MCF 10A (cell line): ENCODE data around the gene HSPA12A. TPM values are rescaled to one million over a fixed set of nuclear protein-coding genes. Genes with fewer than 3 reads are reported as not detected.
A peak's percentile ranks its signal among the peaks of the same experiment; 100 is the strongest.

ENCODE experiments used
- BruUV-seq: library from RNA; stranded (reverse); fragments of 400-500 nt; replicated peaks from 2 replicates; lab custom pipeline; 2021; lab: Mats Ljungman, UMichigan
- CTCF ChIA-PET: fragments of 300-600 bp; sonication (Branson Sonifier 250); formaldehyde crosslinking; extraction: SDS; loops from one replicate; lab custom pipeline; 2021; ENCODE audit warnings: antibody characterized with exemption, inconsistent platforms; lab: Yijun Ruan, JAX
- POLR2A ChIA-PET: fragments of 300-600, 350-650 bp; sonication (Branson Sonifier 250); formaldehyde crosslinking; extraction: SDS; loops from one replicate; lab custom pipeline; 2020; ENCODE audit warnings: antibody characterized with exemption, inconsistent platforms; lab: Yijun Ruan, JAX
- DNase-seq: peaks from one replicate; pipeline ENCODE4 v3.0.0-alpha.2; 2018; ENCODE audit not compliant: unreplicated experiment
- H3K27ac Mint-ChIP-seq: one replicate; pipeline ENCODE4 v1.8.0; 2022; ENCODE audit warnings: mild to moderate bottlenecking, low read depth, mixed read lengths; ENCODE audit not compliant: unreplicated experiment
- H3K27me3 Mint-ChIP-seq: one replicate; pipeline ENCODE4 v1.8.0; 2022; ENCODE audit warnings: mixed read lengths; ENCODE audit not compliant: insufficient read depth, unreplicated experiment
- H3K36me3 Mint-ChIP-seq: one replicate; pipeline ENCODE4 v1.8.0; 2022; ENCODE audit warnings: mild to moderate bottlenecking, moderate library complexity, mixed read lengths; ENCODE audit not compliant: insufficient read depth, unreplicated experiment
- H3K4me1 Mint-ChIP-seq: one replicate; pipeline ENCODE4 v1.8.0; 2022; ENCODE audit warnings: mixed read lengths; ENCODE audit not compliant: insufficient read depth, unreplicated experiment
- H3K4me3 Mint-ChIP-seq: one replicate; pipeline ENCODE4 v1.8.0; 2022; ENCODE audit warnings: mild to moderate bottlenecking, moderate library complexity, mixed read lengths; ENCODE audit not compliant: unreplicated experiment
- H3K9me3 Mint-ChIP-seq: one replicate; pipeline ENCODE4 v1.8.0; 2022; ENCODE audit warnings: mixed read lengths; ENCODE audit not compliant: unreplicated experiment
- intact Hi-C: fragments of 100-400 bp; cut with micrococcal nuclease; formaldehyde crosslinking; loops from 2 replicates; pipeline ENCODE4 v1.14.1; 2022
- total RNA-seq: library from RNA; stranded (reverse); gene quantifications from 2 replicates; pipeline ENCODE4 v1.2.3, GENCODE V29; 2022
- TF ChIP-seq, protein P1 (sequence below): fragments of 200-600 bp; IDR thresholded peaks from one replicate; pipeline ENCODE4 v1.8.0; 2022; ENCODE audit warnings: antibody characterized with exemption, mild to moderate bottlenecking; ENCODE audit not compliant: unreplicated experiment

HSPA12A gene
- total RNA-seq, 1 experiment from 2014 or later = 9.1 TPM

DNA sequence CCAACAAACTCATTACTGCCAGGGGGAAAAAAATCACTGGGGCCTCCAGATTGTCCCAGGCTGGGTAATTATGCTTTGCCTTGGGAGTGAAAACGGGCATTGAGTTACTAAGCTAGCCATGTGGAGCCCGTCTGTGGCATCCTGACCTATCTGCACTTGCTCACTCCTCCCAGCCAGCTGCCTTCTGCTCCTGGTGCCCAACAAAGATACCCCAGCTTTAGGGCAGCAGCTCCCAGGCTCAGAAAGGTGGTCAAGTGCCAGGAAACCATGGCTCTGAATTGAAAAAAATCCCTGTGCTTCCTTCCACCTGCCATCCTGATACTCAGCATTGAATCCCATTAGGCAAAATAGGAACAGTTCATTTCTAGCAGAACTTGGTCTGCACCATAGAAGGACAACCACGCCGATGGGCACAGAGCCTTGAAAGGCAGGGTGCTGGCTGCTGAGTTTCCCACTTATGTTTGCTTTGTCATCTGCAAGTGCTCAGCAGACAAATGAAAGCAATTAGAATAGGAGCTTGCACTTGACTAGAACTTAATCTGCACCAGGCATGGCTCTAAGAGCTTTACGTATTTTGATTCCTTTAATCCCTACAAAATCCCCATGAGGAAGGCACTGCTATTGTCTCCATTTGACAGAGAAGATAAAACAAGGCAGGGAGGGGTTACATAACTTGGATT, 42.8 kb downstream of the HSPA12A start:
- Mint-ChIP-seq H3K4me1 (no peaks in the 10 kb centered on the region), H3K4me3 (no peak overlapping the region), H3K9me3 (no peaks in the 10 kb centered on the region), H3K27me3 (no peaks in the 10 kb centered on the region), H3K27ac (peak overlapping the region; percentile 68), H3K36me3 (peaks cover 15% of the 10 kb centered on the region)
- ChIA-PET POLR2A (no interaction called here), CTCF (interaction anchor here (0.6 to 1.7 kb wide), 4 partner anchors 11 to 88 kb away, joined by 3 to 8 read pairs (median 5); no protein-coding TSS in a partner anchor)
- intact Hi-C loops = no loop called here
- BruUV-seq = no TSS peak
- TF ChIP-seq, protein P1, sequence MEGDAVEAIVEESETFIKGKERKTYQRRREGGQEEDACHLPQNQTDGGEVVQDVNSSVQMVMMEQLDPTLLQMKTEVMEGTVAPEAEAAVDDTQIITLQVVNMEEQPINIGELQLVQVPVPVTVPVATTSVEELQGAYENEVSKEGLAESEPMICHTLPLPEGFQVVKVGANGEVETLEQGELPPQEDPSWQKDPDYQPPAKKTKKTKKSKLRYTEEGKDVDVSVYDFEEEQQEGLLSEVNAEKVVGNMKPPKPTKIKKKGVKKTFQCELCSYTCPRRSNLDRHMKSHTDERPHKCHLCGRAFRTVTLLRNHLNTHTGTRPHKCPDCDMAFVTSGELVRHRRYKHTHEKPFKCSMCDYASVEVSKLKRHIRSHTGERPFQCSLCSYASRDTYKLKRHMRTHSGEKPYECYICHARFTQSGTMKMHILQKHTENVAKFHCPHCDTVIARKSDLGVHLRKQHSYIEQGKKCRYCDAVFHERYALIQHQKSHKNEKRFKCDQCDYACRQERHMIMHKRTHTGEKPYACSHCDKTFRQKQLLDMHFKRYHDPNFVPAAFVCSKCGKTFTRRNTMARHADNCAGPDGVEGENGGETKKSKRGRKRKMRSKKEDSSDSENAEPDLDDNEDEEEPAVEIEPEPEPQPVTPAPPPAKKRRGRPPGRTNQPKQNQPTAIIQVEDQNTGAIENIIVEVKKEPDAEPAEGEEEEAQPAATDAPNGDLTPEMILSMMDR = no peak
- no peak for DNase-seq

DNA sequence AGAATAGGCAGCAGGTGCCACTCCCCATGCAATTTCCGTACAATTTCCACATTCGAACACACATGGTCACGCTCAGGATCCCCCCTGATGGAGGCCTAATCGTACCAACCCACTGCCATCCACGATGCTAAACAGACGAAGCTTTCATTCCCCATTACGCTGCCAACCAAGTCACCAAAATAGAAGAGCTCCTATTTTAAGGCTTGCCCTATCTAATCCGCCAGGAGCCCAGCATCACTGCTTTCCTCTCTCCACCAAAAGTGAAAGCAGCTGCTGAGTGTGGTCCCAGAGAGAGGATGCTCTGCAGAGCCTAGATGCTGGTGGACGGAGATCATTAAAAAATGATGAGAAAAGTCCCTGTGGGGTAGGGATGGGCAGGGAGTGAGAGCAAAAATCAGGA, 43.3 kb downstream of the HSPA12A start:
- intact Hi-C loops = no loop called here
- H3K36me3 Mint-ChIP-seq = peaks cover 15% of the 10 kb centered on the region
- POLR2A ChIA-PET = no interaction called here
- TF ChIP-seq, protein P1 = no peak
- H3K27me3 Mint-ChIP-seq = no peaks in the 10 kb centered on the region
- CTCF ChIA-PET = interaction anchor here (0.8 to 1.7 kb wide), 3 partner anchors 16 to 476 kb away, joined by 3 to 8 read pairs (median 7); no protein-coding TSS in a partner anchor
- H3K27ac Mint-ChIP-seq = peak overlapping the region; percentile 68
- BruUV-seq = no TSS peak
- no peaks in the 10 kb centered on the region for H3K9me3 Mint-ChIP-seq
- no peak for DNase-seq
- no peaks in the 10 kb centered on the region for H3K4me1 Mint-ChIP-seq
- no peak overlapping the region for H3K4me3 Mint-ChIP-seq

DNA sequence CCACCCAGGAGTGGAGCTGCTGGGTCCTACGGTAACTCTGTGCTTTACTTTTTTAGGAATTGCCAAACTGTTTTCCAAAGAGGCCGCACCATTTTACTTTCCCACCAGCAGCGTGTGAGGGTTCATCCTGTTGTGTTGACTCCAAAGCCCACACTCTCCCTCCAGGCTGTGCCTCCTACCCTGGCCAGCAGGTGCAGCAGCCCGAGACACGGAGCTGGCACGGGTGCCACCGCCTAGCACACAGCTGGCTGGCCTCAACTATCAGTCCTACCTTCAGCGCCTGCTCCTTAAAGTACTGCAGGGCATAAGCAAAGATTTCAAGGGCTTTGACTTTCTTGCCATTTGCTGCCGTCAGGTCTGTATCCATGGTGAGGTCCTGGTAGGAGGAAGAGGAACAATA, 44.0 kb downstream of the HSPA12A start:
- BruUV-seq = no TSS peak
- Mint-ChIP-seq H3K36me3 (peaks cover 15% of the 10 kb centered on the region), H3K27me3 (no peaks in the 10 kb centered on the region), H3K4me3 (no peak overlapping the region), H3K27ac (no peak overlapping the region), H3K9me3 (no peaks in the 10 kb centered on the region), H3K4me1 (no peaks in the 10 kb centered on the region)
- no peak for DNase-seq
- ChIA-PET POLR2A (no interaction called here), CTCF (interaction anchor here (0.8 to 1.7 kb wide), 3 partner anchors 16 to 476 kb away, joined by 3 to 8 read pairs (median 7); no protein-coding TSS in a partner anchor)
- intact Hi-C loops = no loop called here
- TF ChIP-seq, protein P1 = no peak

DNA sequence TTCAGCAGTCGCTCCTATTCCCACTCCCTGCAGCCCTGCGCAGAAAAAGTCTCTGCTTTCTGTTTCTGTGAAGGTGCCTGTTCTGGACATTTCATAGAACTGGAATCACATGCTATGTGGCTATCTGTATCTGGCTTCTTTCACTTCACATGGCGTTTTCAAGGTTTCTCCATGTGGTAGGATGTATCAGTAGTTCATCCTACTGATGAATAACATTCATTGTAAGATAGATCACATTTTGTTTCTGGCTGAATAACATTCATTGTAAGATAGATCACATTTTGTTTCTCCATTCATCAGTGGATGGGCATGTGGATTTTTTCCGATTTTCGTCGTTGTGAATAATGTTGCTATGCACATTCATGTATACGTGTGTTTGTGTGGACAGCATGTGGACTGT, 44.5 kb downstream of the HSPA12A start:
- H3K27ac Mint-ChIP-seq = no peak overlapping the region
- no peak overlapping the region for H3K4me3 Mint-ChIP-seq
- H3K4me1 Mint-ChIP-seq = no peaks in the 10 kb centered on the region
- ChIA-PET POLR2A (no interaction called here), CTCF (interaction anchor here (0.8 to 1.2 kb wide), 2 partner anchors 8 to 15 kb away, joined by 3 to 7 read pairs; no protein-coding TSS in a partner anchor)
- H3K27me3 Mint-ChIP-seq = no peaks in the 10 kb centered on the region
- peaks cover 15% of the 10 kb centered on the region for H3K36me3 Mint-ChIP-seq
- DNase-seq = no peak
- intact Hi-C loops = no loop called here
- TF ChIP-seq, protein P1 = no peak
- H3K9me3 Mint-ChIP-seq = no peaks in the 10 kb centered on the region
- no TSS peak for BruUV-seq
